HG02798 (cell line): ENCODE data around the gene SEPTIN10.
A peak's percentile ranks its signal among the peaks of the same experiment; 100 is the strongest.
"Not testable (repeated sequence)": the region's sequence is repeated elsewhere in the genome, so short reads cannot be mapped to it uniquely, and the experiment has no call there.

Experiments
- ATAC-seq: cut with Tn5 transposase; IDR thresholded peaks from one replicate; pipeline ENCODE4 v1.9.1; 2021; ENCODE audit warnings: mild to moderate bottlenecking; ENCODE audit not compliant: unreplicated experiment, poor library complexity

The SEPTIN10 gene

GRCh38 chr2:109609352-109610024, 4.3 kb downstream of the SEPTIN10 start:
- no peak for ATAC-seq

DNA sequence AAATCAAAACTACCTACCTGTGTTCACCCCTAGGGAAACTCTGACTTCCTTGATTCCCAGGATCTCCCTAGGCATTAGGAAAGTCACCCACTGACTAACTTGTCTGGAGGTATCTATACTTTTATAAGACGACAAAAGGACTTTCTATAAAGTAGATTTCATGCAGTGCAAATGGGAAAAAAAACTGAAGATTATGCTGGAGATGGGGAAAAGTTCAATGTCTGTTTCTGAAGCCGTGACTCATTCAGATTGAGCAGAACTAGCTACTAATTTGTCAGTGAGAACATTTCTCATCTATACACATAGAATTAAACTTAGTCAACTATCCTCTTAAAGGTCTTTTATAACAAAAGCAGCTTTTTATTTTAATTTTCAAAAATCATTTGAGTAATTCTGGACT, 6.0 kb downstream of the SEPTIN10 start:
- no peak for ATAC-seq

DNA sequence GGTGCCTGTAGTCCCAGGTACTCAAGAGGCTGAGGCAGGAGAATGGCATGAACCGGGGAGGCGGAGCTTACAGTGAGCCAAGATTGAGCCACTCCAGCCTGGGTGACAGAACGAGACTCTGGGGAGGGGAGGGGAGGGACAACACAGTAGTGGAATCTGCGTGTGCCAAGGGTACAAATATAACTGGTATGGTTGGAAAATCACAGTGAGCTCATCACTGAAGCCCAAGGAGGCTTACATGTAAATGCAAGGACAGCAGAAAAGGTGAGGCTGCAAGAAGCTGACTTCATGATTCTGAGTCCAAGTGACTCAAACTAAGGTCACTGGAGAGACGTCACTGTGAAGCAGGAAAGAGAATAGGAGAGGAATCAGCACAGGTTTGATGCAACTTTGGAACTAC, 9.2 kb downstream of the SEPTIN10 start:
- ATAC-seq: no peak

GRCh38 chr2:109602617-109603188, 11.1 kb downstream of the SEPTIN10 start:
- no peak for ATAC-seq

- ATAC-seq: no peak
Observed at GRCh38 chr2:109601783-109602182, 12.0 kb downstream of the SEPTIN10 start.

GRCh38 chr2:109597283-109597682, 16.5 kb downstream of the SEPTIN10 start:
- ATAC-seq: no peak

DNA sequence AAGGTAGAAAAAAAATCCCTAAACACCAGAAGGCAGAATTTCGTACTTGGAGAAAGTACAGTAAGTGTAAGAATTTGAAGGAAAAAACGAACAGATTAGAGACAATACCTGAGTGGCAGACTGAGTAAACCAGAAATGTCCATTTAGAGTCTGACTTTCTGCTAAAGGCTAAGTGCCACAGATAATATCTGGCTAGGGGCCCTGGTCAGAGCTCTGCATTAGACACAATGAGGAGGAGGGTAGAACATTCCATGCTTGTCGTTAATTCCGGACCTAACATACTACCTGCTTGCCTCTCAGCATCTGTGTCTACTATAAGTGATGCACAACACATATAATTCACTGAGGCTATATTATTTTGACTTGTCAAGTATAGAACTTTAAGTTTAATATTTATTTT, 18.1 kb downstream of the SEPTIN10 start:
- ATAC-seq: no peak

DNA sequence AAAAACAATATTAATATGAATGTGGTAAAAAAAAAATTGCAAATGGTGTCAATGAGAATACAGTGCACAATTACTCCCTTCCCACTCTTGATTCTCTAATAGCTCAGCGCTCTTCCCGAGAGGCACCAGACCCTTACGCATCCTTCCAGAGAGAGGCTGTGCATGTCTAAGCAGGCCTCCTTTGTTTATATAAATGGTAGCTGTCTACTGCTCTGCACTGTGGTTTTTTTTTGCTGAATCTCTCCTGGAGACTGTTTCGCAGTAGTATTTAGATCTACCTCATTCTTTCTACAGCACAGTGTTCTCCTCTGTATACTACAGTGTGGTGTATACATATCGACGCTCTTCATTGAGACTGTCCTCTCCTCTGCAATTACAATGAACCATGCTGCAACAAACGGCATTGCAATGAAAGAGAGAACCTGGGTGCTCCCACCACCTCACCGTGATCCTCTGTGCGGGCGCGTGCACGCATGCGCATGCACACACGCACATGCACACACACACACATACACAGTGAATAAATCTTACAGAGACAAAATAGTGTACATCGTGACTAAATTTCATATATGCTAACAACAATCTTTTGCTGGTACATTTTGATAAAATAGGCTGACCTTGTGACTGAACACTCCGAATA, 19.4 kb downstream of the SEPTIN10 start:
- no peak for ATAC-seq

GRCh38 chr2:109592905-109593304, 20.9 kb downstream of the SEPTIN10 start:
- ATAC-seq: no peak

GRCh38 chr2:109591206-109591605, 22.6 kb downstream of the SEPTIN10 start:
- ATAC-seq: no peak

DNA sequence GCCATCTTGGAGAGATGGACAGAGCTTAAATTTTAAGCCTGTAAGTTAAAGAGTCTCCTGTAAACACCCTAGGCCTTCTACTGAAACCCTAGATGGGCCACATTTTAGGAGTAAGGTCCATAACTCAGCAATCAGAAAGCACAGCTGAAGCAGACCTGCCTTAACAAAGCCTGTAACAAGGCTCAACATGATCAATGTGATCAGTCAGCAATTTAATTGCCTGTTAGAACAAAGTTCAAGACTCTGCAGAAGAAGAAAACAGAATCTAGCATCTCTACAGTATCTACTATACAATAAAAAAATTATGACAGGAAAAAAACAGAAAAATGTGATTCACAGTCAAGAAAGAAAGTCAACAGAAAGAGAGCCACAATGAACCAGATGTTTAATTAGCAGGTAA, 27.1 kb downstream of the SEPTIN10 start:
- ATAC-seq: no peak

DNA sequence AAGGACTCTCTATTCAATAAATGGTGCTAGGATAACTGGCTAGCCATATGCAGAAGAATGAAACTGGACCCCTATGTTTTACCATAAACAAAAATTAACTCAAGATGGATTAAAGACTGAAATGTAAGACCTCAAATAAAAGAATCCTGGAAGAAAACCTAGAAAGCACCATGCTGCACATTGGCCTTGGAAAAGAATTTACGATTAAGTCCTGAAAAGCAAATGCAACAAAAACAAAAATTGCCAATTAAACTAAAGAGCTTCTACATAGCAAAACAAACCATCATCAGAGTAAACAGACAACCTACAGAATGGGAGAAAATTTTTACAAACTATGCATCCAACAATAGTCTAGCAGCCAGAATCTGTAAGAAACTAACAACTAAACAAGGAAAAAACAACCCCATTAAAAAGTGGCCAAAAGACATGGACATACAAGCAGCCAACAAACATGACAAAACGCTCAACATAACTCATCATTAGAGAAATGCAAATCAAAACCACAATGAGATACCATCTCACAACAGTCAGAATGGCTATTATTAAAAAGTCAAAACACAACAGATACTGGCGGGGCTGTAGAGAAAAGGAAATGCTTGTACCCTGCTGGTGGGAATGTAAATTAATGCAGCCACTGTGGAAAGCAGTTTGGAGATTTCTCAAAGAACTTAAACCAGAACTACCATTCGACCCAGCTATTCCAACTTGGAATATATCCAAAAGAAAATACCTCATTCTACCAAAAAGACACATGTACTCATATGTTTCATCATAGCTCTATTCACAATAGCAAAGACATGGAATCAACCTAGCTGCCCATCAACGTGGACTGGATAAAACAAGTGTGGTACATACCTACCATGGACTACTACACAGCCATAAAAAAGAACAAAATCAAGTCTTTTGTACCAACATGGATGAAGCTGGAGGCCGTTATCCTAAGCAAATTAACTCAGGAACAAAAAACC, 30.6 kb downstream of the SEPTIN10 start:
- peak; percentile 54 for ATAC-seq

DNA sequence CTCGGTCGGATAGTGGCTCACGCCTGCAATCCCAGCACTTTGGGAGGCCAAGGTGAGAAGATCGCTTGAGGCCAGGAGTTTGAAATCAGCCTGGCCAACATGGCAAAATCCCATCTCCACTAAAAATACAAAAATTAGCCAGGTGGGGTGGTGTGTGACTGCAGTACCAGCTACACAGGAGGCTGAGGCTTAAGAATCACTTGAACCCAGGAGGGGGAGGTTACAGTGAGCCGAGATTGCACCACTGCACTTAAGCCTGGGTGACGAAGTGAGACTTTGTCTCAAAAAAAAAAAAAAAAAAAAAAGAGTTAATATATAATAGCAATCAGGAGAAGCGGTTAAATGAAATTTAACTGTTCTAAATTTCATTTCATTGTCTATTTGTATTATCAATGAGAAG, 36.1 kb downstream of the SEPTIN10 start:
- not testable (repeated sequence) for ATAC-seq

DNA sequence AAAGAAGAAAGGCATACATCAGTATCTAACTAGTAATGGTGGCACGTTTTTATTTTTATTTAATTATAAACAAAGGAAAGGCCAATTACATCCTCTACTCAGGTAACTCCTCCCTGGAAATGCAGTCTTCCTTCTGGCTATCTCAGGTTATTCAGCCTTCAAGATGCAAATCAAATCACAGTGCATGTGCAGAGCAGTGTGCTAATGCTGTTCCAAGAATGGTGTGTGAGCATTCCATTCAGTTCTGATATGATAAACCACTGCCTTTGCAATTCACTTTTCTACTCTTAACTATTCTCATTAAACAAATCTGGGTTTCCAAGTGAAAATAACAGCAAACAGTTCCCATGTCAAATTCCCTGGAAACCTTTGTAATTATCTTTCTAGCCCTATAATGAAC, 38.4 kb downstream of the SEPTIN10 start:
- ATAC-seq: no peak

DNA sequence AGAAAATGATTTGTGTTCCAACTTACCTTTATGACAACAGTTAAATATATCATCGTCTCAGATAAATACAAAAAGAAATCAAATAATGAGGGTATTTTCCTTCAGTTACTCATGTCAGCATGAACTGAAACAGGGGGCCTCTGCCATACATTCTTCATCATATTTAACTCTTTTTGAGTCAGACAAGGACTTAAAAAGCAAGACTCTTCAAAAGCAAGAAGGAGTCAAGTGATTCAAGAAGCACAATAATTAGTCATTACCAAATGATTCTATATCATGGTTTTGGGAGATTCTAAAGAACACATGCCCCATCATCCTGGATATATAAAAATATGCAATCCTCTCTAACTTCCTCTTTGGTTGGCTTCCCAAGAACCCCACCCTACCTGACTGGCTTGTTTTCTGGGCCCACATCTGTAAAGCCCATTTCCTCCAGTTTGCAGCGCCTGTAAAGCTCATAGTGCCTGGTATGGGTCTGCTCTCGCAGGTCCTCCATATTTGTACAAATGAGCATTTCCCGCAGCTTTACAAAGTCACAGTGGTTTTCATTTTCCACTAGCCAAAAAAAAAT, 49.7 kb downstream of the SEPTIN10 start:
- ATAC-seq: no peak

DNA sequence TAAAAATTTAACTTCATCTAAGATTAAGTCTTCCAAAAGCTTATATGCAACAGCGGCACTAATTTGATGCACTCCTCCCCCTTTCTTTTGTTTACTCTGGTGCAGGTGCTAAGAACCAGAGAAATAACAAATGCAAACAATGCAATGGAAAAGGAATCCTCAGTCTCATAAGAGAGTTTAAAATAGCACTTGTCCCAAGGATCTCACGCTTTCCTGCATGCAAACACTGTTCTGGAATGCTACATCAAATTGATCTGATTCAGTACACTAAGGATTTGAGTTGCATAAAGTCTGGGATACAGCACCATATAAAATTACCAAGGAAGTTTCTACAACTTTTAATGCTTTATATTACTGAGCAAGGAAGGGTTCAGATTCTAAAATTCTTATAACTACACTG, 50.5 kb downstream of the SEPTIN10 start:
- ATAC-seq: no peak

DNA sequence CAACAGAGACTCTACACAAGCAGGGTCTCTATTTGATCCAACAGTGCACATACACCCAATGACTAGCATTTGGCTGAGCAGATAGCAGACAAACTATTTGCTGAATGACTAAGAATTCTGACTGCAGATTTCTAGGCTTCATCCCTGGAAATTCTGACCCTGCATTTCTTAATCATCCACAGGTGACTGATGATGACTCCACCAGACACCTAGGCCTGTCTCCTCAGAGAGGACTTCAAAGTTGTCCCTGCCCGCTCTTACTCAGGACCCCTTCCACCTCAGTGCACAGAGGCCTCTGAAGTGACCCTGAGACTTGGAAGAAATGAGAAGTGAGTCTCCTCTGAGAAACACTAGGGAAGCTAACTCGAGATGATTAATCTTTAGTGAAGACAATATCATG, 51.3 kb downstream of the SEPTIN10 start:
- no peak for ATAC-seq

DNA sequence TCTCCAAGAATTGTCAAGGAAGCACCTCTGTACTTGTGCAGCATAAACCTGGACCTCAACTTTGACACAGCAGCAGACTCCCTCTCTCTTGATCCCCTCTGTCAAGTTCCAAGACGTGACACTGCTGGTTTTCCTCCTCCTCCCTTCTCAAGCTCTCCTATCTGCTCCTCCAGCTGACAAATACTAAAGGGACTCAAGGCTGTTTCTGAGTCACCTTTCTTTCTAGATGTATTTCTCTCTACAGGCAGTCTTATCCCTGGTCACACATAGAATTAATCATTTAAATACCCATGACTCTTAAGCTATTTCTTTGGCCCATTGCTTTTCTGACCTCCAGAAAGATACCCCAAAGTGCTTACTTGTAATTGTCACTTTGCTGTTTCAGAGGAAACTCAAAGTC, 53.5 kb downstream of the SEPTIN10 start:
- ATAC-seq: no peak

DNA sequence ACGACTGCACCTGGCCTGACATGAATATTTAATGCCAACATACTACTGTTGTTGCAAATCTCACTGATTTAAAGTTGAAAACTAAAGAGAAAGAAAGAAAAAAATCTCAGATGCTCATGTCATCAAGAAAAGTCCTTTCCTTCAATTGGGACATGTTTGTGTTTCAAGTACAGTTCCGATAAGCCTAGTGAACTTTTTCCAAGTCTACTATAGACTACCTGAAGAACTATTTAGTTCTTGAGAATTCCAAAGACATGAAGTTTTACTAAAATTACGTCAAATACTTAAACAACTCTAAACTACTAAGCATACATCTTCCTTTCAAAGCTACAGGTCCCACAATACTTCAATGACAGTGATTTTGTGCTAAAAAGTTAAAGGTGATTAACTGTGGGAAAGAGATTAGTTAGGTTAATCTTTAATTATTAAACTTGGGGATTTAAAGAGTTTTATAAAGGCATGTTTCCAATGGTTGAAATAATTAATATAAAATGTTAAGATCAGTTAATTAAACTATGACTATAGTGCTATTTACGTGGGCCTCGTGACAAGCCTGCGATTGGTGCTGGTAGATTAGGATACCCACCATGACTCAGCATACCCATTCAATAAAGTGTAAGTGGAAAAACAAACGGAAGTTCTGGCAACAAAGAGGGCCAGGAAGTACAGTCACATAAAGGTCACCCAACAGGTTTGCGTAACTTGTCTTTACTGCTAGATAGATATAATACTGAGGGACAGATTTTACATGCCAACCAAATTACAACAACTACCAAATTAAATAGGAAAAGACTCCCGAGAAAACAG, 55.5 kb downstream of the SEPTIN10 start:
- no peak for ATAC-seq

GRCh38 chr2:109557309-109557708, 56.5 kb downstream of the SEPTIN10 start:
- no peak for ATAC-seq
